NCI-H187 treated with DMSO at 0.1 percent for 48 hours (cell line): Measurements from ENCODE around the gene GOLT1B.
"Not testable (repeated sequence)": the region's sequence is repeated elsewhere in the genome, so short reads cannot be mapped to it uniquely, and the experiment has no call there.

Experiments used
- DNase-seq: peaks from one replicate; lab custom pipeline; 2025; lab: John Stamatoyannopoulos, UW

GOLT1B gene, protein sequence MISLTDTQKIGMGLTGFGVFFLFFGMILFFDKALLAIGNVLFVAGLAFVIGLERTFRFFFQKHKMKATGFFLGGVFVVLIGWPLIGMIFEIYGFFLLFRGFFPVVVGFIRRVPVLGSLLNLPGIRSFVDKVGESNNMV

GRCh38 chr12:21501258-21502163, at the start of gene GOLT1B, which contains the start of gene RECQL:
Gene GOLT1B, plus strand, starts transcription at chr12:21501789. Its CDS starts 135 bp downstream, at chr12:21501924.
Gene RECQL, minus strand, starts transcription at chr12:21501635. Its CDS starts 2,065 bp downstream, at chr12:21499570.
- DNase-seq = peak; percentile 96

- no peak for DNase-seq
Observed at GRCh38 chr12:21453312-21453852, 48.2 kb upstream of the GOLT1B start.

- no peak for DNase-seq
Observed at GRCh38 chr12:21456291-21456780, 45.3 kb upstream of the GOLT1B start.

DNA sequence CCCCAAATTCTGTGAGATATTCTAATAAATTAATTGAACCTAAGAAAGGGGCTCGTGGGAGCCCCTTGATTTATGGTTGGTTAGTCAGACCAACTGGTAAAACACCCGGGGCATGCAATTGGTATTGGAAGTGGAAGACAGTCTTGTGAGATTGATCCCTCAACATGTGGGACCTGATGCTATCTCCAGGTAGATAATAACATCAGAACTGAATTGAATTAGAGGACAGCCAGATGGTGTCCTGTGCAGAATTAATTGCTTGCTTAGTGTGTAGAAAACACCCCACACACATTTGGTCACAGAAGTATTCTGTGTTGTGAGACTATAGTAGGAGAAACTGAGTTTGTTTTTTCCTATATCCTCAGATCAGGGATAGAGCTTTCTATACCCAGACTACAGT, 42.1 kb upstream of the GOLT1B start:
- no peak for DNase-seq

- DNase-seq = not testable (repeated sequence)
Observed at GRCh38 chr12:21467334-21467733, 34.3 kb upstream of the GOLT1B start.

- no peak for DNase-seq
Observed at GRCh38 chr12:21471294-21471693, 30.3 kb upstream of the GOLT1B start.

GRCh38 chr12:21472197-21472823, 29.3 kb upstream of the GOLT1B start:
- no peak for DNase-seq

DNA sequence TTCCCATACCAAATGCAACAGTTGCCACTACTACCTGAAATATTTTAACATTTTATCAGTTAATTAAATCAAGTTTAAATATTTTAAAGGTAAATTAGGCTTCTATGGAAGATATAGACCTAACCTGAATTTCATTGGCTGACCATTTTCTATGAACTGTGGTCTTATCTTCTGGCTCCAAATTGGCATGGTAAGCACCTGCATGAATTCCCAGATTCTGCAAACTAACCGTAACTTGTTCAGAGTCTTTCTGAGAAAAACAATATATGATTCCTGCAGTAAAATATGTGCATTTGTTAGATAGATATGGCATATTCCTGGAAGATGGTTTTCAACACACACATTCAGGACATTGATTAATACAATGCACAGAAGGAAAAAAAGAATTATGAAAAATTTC, 26.0 kb upstream of the GOLT1B start:
- no peak for DNase-seq

DNA sequence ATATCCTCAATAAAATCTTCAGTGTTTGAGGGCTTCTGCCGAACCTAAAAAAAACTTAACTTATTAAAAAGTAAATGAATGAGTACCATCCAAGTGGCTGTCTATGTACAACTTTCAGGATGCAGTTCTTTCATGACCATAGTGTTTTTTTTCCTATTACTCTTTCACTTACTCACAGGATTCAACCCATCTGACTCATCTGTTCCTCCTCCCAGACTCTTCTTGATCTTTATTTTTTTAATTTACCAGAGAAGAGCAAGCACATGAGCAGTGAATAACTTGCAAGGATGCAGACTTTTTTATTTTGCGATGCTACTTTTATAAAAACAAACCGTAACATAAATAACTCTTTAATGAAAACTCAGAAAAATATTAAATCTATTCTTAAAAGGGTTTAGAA, 24.6 kb upstream of the GOLT1B start:
- no peak for DNase-seq

GRCh38 chr12:21478756-21479455, 22.7 kb upstream of the GOLT1B start:
- no peak for DNase-seq

DNA sequence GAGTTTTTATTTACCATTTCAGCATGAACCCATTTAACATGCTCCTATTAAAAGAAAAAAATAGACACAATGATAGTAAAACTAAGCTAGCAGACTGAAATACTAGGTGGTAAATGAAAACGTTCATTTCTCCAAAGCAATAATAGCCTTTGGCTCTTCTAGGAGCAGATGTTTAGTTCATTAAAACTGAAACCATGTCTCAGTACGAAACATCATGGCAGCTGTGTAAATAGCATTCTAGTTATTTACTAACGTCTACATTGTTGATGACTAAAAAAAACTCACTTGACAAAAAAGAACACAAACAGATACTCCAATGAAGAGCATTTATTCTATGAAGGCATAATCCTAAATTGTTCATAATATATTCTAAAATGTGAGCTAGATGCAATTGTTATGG, 18.1 kb upstream of the GOLT1B start:
- DNase-seq = no peak

- DNase-seq = no peak
Observed at GRCh38 chr12:21485998-21486397, 15.6 kb upstream of the GOLT1B start.

GRCh38 chr12:21499765-21500164, 1.8 kb upstream of the GOLT1B start:
- no peak for DNase-seq

DNA sequence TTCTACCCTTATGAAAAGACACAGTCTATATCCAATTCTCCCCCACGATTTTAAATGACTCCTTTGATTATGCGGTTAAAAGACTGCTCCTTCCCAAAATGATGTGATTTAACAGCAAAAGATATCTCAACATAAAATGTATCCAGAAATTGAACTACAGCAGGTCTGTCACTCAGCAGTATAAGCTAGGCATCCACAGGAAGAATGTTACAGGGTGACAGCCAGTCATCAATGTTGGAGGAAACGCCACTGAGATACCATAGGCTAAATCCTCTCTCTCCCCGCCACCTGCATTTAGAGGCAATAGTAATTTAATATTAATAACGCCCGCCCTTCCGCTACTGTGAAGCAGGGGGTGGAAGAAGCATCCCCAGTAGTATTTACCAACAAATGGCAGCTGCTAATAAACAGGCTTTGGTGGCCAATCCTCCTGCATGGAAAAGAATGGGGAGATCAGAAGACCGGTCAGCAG, 767 bp upstream of the GOLT1B start:
- DNase-seq = no peak

- no peak for DNase-seq
Observed at GRCh38 chr12:21502164-21502496, 541 bp downstream of the GOLT1B start.

DNA sequence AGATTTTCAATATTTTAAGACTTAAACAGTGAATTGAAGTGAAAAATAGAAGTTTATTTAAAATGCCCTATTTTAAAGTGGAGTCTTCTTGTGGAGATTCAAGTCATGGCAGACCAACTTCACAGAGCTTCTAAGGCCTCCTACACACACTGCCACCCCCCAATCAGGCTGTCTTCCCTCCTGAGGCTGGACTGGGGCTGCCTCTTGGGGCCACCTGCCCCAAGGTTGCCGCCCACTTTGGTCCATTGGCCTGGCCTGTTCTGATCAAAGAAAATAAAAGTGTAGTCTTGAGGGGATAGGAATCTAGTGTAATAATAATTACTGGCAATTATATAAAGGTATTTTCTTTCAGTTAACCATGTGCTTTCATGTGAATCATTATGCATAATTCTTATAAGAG, 1.3 kb downstream of the GOLT1B start:
- DNase-seq = no peak

- DNase-seq = no peak
Observed at GRCh38 chr12:21505888-21506287, 4.3 kb downstream of the GOLT1B start.

GRCh38 chr12:21507849-21508248, 6.3 kb downstream of the GOLT1B start:
- no peak for DNase-seq

GRCh38 chr12:21509768-21510167, 8.2 kb downstream of the GOLT1B start:
- DNase-seq = no peak

DNA sequence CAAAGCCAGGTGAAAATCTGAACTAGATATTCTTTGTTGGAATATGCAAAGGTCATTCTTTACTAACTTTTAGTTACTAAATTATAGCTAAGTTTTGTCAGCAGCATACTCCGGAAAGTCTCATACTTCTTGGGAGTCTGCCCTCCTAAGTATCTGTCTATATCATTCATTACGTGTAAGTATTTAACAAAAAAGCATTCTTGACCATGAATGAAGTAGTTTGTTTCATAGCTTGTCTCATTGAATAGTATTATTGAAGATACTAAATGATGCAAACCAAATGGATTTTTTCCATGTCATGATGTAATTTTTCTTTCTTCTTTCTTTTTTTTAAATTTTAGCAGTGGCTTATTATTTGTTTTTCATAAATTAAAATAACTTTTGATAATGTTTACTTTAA, 14.7 kb downstream of the GOLT1B start:
- no peak for DNase-seq

DNA sequence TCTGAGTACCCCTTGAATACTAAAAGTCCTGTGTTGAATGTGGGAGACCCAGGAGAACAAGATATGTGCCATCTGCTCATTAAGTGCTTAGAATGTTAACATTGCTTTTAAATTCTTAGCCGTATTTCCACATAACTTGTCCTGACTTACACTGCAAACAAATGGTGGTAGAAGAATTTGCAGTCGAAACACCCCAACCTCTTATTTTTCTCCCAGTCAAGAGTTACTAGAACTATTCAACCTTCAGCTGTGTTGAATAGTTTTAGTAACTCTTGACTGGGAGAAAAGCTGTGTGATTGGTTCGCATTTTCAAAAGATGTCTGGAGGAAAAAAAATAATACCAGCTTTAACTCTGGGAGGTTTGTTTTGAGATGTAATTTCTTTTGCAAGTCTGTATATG, 16.9 kb downstream of the GOLT1B start:
- DNase-seq = no peak

DNA sequence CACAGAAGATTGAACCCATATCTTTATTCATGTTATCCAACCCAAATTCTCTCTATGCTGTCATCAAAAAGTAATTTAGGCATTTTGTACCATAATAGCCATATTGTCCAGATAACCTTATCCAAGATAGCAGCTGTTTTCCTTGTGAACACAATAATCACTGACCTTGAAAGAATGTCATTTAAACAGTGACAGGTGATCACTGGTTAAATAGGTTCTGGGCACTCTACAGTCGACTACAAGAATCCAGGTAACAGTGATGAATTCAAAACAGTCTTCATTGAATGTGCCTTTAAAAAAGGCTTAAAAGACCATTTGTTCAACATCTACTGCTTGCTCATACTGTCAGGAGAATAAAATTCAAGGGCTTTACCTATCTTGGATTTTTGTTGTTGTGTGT, 20.0 kb downstream of the GOLT1B start:
- DNase-seq = no peak
